Stomach (tissue), 4 donors: ENCODE results near the gene COG4.

ENCODE experiments used
- EP300 ChIP-seq: sonication (generic); formaldehyde crosslinking; IDR thresholded peaks from one replicate; pipeline ENCODE4 v1.6.1; 2017; ENCODE audit warnings: antibody characterized with exemption
- POLR2AphosphoS5 ChIP-seq, 3 donors: sonication (generic); formaldehyde crosslinking; IDR thresholded peaks; one replicate each; pipeline ENCODE4 v1.6.1; 2016; ENCODE audit warnings: antibody characterized with exemption in 3 of 3

DNA sequence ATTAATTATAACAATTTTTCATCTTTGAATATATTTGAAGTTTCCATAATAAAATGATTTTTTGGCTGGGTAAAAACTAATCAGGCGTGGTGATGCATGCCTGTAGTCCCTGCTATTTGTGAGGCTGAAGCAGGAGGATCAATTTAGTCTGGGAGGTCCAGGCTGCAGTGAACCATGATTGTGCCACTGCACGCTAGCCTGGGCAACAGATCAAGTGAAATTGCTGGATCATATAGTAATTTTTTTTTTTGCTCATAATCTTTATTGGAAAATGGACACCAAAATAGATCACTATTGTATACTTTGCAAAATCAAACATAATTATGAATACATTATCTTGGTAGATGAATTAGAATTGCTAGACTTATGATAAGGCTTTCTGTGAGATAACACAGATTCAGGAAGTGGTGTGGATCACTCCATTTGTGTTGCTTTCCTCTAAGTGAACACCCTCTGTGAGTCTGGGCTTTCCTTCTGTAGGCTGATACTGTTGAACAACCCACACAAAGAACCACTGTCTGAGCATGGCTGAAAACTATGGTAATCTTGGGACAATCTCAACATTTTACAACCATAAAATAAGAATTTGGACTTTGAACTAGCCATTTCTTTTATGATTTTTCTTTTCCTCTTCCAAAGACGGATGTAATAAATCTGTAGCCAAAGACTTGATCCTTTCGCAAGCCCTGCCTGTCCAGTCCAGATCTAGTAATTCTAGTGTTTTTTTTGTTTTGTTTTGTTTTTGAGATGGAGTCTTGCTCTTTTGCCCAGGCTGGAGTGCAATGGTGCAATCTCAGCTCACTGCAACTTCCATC is 78.9 kb downstream of the COG4 start:
- TF ChIP-seq EP300 (no peak), POLR2AphosphoS5 (IDR thresholded peaks at IDR 0.05) (no peak)
